Effector memory CD4-positive, alpha-beta T cell (primary cell): ENCODE measurements around the gene IL1RAPL2.

ENCODE experiments used
- DNase-seq, 3 donors: peaks; one replicate each; pipeline ENCODE4 v3.0.0-alpha.2; 2020
- H3K27ac ChIP-seq: 2 replicates; pipeline ENCODE4 v1.7.0; 2013; ENCODE audit warnings: mild to moderate bottlenecking, low read length, moderate library complexity; ENCODE audit not compliant: insufficient read depth, poor library complexity, severe bottlenecking
- H3K27me3 ChIP-seq: replicated peaks from 2 replicates; pipeline ENCODE4 v1.7.0; 2013; ENCODE audit warnings: mild to moderate bottlenecking, low read length; ENCODE audit not compliant: insufficient read depth, control insufficient read depth, poor library complexity, severe bottlenecking
- H3K36me3 ChIP-seq: 2 replicates; pipeline ENCODE4 v1.7.0; 2013; ENCODE audit warnings: mild to moderate bottlenecking, low read length, moderate library complexity; ENCODE audit not compliant: control insufficient read depth, insufficient read depth
- H3K4me1 ChIP-seq: 2 replicates; pipeline ENCODE4 v1.7.0; 2013; ENCODE audit warnings: low read length, mild to moderate bottlenecking; ENCODE audit not compliant: control insufficient read depth, insufficient read depth, poor library complexity, severe bottlenecking
- H3K4me3 ChIP-seq: 2 replicates; pipeline ENCODE4 v1.7.0; 2013; ENCODE audit warnings: low read length, low read depth, mild to moderate bottlenecking; ENCODE audit not compliant: insufficient read depth, poor library complexity, severe bottlenecking
- H3K9me3 ChIP-seq: 2 replicates; pipeline ENCODE4 v1.7.0; 2013; ENCODE audit warnings: mild to moderate bottlenecking, low read length, moderate library complexity; ENCODE audit not compliant: control insufficient read depth

IL1RAPL2 gene

DNA sequence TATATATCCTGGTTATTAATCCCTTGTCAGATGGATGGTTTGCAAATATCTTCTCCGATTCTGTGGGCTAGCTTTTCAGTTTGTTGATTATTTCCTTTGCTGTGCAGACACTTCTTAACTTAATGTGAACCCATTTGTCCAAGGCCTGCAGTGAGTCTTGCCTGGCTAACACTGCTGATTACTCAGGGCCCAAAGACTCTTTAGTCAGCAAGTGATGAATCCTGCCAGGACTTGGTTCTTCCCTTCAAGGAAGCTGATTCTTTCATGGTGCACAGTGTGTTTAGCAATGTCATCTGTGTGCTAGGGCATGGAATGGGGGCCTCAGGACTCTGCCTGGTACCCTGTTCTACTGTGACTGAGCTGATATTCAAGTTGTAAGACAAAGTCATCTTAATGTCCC lies 736.2 kb downstream of the IL1RAPL2 start:
- DNase-seq: no peak
- Histone ChIP-seq H3K27ac (no peak overlapping the region), H3K27me3 (no peaks in the 10 kb centered on the region), H3K36me3 (no peaks in the 10 kb centered on the region), H3K9me3 (no peaks in the 10 kb centered on the region), H3K4me3 (no peak overlapping the region), H3K4me1 (no peaks in the 10 kb centered on the region)

- no peak overlapping the region for H3K27ac ChIP-seq
- H3K36me3 ChIP-seq: no peaks in the 10 kb centered on the region
- no peaks in the 10 kb centered on the region for H3K27me3 ChIP-seq
- H3K4me3 ChIP-seq: no peak overlapping the region
- no peaks in the 10 kb centered on the region for H3K9me3 ChIP-seq
- H3K4me1 ChIP-seq: no peaks in the 10 kb centered on the region
- DNase-seq: no peak
Observed at GRCh38 chrX:105307762-105308161, 741.8 kb downstream of the IL1RAPL2 start.

GRCh38 chrX:105313596-105313995 lies 747.6 kb downstream of the IL1RAPL2 start:
- H3K27ac ChIP-seq: no peak overlapping the region
- H3K4me1 ChIP-seq: no peaks in the 10 kb centered on the region
- H3K4me3 ChIP-seq: no peak overlapping the region
- no peaks in the 10 kb centered on the region for H3K27me3 ChIP-seq
- H3K9me3 ChIP-seq: no peaks in the 10 kb centered on the region
- H3K36me3 ChIP-seq: no peaks in the 10 kb centered on the region
- no peak for DNase-seq

DNA sequence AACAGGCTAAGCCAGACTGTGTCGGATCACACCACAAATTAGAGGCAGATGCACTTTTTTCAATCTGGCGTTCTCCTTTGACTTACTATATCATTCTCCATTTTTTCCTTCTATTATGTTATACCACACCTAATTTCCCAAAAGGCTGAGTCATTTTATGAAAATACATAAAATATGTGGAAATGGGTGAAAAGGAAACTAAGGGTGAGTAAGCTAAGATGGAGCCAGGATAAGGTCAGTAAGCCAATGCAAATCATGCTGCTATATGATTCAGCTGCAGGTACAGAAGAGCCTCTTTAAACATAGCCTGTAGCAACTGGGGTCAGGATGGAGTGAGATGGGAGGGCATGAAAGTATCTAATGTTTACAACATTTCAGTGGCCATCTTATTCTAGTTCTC lies 748.5 kb downstream of the IL1RAPL2 start:
- H3K27me3 ChIP-seq: no peaks in the 10 kb centered on the region
- H3K36me3 ChIP-seq: no peaks in the 10 kb centered on the region
- H3K4me1 ChIP-seq: no peaks in the 10 kb centered on the region
- H3K4me3 ChIP-seq: no peak overlapping the region
- no peak overlapping the region for H3K27ac ChIP-seq
- DNase-seq: no peak
- no peaks in the 10 kb centered on the region for H3K9me3 ChIP-seq

- no peak overlapping the region for H3K4me3 ChIP-seq
- H3K27ac ChIP-seq: no peak overlapping the region
- H3K9me3 ChIP-seq: no peaks in the 10 kb centered on the region
- H3K27me3 ChIP-seq: no peaks in the 10 kb centered on the region
- DNase-seq: no peak
- no peaks in the 10 kb centered on the region for H3K4me1 ChIP-seq
- H3K36me3 ChIP-seq: no peaks in the 10 kb centered on the region
Observed at GRCh38 chrX:105315248-105315647, 749.2 kb downstream of the IL1RAPL2 start.

DNA sequence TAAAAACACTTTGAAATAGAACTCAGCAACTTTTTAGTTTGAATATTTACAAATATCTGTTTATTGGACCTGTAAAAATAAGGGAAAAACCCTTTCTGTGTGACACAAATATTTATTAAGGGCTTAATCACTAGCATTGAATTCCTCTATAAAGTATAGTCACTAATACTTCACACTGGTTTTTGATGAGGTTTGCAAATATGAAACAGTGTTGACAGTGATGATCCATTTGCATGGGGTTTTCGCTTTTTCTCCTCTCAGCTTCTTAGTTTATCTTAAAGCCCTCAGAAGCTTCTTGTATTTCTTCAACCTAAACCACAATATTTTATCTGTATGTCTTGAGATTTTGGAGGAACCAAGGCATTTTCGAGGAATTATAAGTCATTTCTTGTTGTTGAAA lies 751.1 kb downstream of the IL1RAPL2 start:
- no peak for DNase-seq
- Histone ChIP-seq H3K4me1 (no peaks in the 10 kb centered on the region), H3K36me3 (no peaks in the 10 kb centered on the region)

GRCh38 chrX:105323928-105324327 lies 757.9 kb downstream of the IL1RAPL2 start:
- Histone ChIP-seq H3K36me3 (no peaks in the 10 kb centered on the region), H3K9me3 (no peaks in the 10 kb centered on the region), H3K27ac (no peak overlapping the region), H3K4me3 (no peak overlapping the region), H3K4me1 (no peaks in the 10 kb centered on the region), H3K27me3 (no peaks in the 10 kb centered on the region)
- DNase-seq: no peak

More for the DNA sequence above, 751.1 kb downstream of the IL1RAPL2 start:
- no peaks in the 10 kb centered on the region for H3K27me3 ChIP-seq
- H3K27ac ChIP-seq: no peak overlapping the region
- H3K4me3 ChIP-seq: no peak overlapping the region
- H3K9me3 ChIP-seq: no peaks in the 10 kb centered on the region

DNA sequence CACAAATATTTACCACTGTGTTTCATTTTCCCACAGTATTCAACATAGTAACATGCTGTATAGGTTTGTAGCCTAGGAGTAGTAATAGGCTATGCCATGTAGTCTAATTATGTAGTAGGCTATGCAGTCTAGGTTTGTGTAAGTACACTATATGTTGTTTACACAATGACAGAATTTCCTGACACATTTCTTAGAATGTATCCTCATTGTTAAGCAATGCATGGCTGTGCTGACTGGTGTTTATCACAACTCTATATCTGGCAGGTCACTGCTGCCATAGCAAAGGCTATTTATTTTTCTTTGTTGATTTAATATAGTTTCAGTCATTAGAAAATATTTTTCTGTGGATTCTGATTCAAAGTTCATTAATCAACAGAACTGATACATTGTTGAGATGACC lies 762.8 kb downstream of the IL1RAPL2 start:
- Histone ChIP-seq H3K27me3 (no peaks in the 10 kb centered on the region), H3K4me3 (no peak overlapping the region), H3K27ac (no peak overlapping the region), H3K9me3 (no peaks in the 10 kb centered on the region), H3K4me1 (no peaks in the 10 kb centered on the region), H3K36me3 (no peaks in the 10 kb centered on the region)
- no peak for DNase-seq

DNA sequence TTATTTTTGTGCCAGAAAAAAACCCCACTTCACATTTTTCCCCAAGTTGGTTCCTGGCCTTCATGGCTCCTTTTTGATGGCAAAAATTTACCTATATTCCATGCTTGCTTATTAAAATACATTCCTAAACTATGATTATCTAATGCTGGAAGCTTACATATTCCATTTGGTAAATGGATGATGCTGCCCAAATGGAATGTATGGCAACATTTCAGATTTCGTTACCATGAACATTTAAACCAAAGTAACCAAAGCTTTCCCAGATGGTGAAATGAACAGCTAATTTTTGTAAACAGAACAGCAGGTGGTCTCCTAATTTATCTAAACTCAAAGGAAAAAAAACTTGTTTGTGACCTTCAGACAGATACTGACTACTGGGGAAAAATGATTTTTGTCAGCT lies 765.2 kb downstream of the IL1RAPL2 start:
- DNase-seq: no peak
- Histone ChIP-seq H3K27me3 (no peaks in the 10 kb centered on the region), H3K4me3 (no peak overlapping the region)

DNA sequence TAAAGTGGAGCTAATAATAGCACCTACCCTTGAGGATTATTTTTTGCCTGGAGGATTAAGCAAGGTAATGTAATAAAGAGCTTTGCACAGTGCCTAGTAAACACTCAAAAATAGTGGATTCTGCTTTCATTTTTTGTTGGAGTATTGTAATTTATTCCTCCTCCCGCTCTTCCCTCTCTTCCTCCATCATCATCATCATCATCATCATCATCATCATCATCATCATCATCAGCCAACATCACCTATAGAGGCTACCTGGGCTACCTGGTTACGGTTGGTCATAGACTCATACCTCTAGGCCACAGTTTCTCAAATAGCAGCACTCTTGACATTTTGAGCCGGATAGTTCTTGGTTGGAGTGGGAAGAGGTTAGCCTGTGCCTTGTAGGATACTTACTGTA lies 781.4 kb downstream of the IL1RAPL2 start:
- Histone ChIP-seq H3K36me3 (no peaks in the 10 kb centered on the region), H3K27me3 (no peaks in the 10 kb centered on the region), H3K27ac (no peak overlapping the region), H3K4me3 (no peak overlapping the region), H3K9me3 (no peaks in the 10 kb centered on the region), H3K4me1 (no peaks in the 10 kb centered on the region)
- no peak for DNase-seq

More for the DNA sequence above, 765.2 kb downstream of the IL1RAPL2 start:
- Histone ChIP-seq H3K9me3 (no peaks in the 10 kb centered on the region), H3K36me3 (no peaks in the 10 kb centered on the region), H3K4me1 (no peaks in the 10 kb centered on the region), H3K27ac (no peak overlapping the region)

DNA sequence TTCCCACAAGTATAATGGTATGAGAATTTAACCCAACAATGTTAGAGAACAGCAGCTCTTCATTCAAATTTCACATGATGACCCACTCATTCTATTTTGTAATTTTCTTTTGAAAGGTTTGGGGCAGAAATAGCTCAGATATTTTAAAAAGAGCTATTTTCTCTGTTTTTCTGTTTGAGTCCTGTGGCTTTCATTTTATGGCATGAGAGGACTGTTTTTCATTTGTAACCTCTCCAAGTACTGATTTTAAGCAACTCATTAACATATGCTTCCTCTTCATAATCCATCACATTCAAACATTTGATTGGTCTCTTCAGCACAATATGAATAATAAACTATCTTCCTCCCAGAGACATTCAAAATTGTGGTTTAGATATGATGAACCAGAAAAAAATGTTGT lies 783.5 kb downstream of the IL1RAPL2 start:
- H3K27me3 ChIP-seq: no peaks in the 10 kb centered on the region
- no peaks in the 10 kb centered on the region for H3K9me3 ChIP-seq
- H3K4me1 ChIP-seq: no peaks in the 10 kb centered on the region
- DNase-seq: no peak
- no peak overlapping the region for H3K4me3 ChIP-seq
- H3K27ac ChIP-seq: no peak overlapping the region
- no peaks in the 10 kb centered on the region for H3K36me3 ChIP-seq
